KBM-7 (cell line): ENCODE measurements around the gene FHL5.
A peak's percentile ranks its signal among the peaks of the same experiment; 100 is the strongest.
"Not testable (repeated sequence)": the region's sequence is repeated elsewhere in the genome, so short reads cannot be mapped to it uniquely, and the experiment has no call there.

ENCODE experiments used
- DNase-seq: peaks from one replicate; pipeline ENCODE4 v3.0.0-alpha.2; 2015
- in situ Hi-C: fragments of 300-500 bp; cut with MboI; formaldehyde crosslinking; loops from 2 replicates; pipeline ENCODE4 v1.14.3; 2020; ENCODE audit warnings: low sequenced_read_pairs, low pct_unique_long_range_greater_than_20kb, mixed read lengths

Gene FHL5

GRCh38 chr6:96582436-96582835 is 19.5 kb downstream of the FHL5 start:
- no peak for DNase-seq
- in situ Hi-C loops, result no loop called here

- no peak for DNase-seq
- in situ Hi-C loops, result no loop called here
These were observed 41.5 kb downstream of the FHL5 start for GRCh38 chr6:96604420-96604819.

- DNase-seq, result no peak
- in situ Hi-C loops, result no loop called here
These were observed 45.1 kb downstream of the FHL5 start for GRCh38 chr6:96608074-96608473.

- DNase-seq, result no peak
- in situ Hi-C loops, result no loop called here
These were observed 47.1 kb downstream of the FHL5 start for GRCh38 chr6:96610019-96610418.

GRCh38 chr6:96611342-96611991 is 48.5 kb downstream of the FHL5 start:
- no peak for DNase-seq
- in situ Hi-C loops, result no loop called here

GRCh38 chr6:96613291-96613999 is 50.5 kb downstream of the FHL5 start:
- DNase-seq, result no peak
- in situ Hi-C loops, result no loop called here

- DNase-seq, result no peak
- in situ Hi-C loops, result no loop called here
These were observed 57.9 kb downstream of the FHL5 start for GRCh38 chr6:96620851-96621250.

GRCh38 chr6:96621983-96622382 is 59.1 kb downstream of the FHL5 start:
- in situ Hi-C loops, result no loop called here
- no peak for DNase-seq

GRCh38 chr6:96624957-96625356 is 62.0 kb downstream of the FHL5 start:
- DNase-seq, result no peak
- in situ Hi-C loops, result loop anchor here (25.0 kb wide), 1 partner anchor 437 kb away; no protein-coding TSS in a partner anchor

GRCh38 chr6:96626759-96627364 is 63.9 kb downstream of the FHL5 start:
- peak; percentile 34 for DNase-seq
- in situ Hi-C loops, result loop anchor here (25.0 kb wide), 1 partner anchor 435 kb away; no protein-coding TSS in a partner anchor

- no peak for DNase-seq
- in situ Hi-C loops, result loop anchor here (25.0 kb wide), 1 partner anchor 431 kb away; no protein-coding TSS in a partner anchor
These were observed 68.3 kb downstream of the FHL5 start for GRCh38 chr6:96631248-96631647.

GRCh38 chr6:96637979-96638378 is 75.1 kb downstream of the FHL5 start:
- not testable (repeated sequence) for DNase-seq
- in situ Hi-C loops, result loop anchor here (25.0 kb wide), 1 partner anchor 424 kb away; no protein-coding TSS in a partner anchor

- no peak for DNase-seq
- in situ Hi-C loops, result loop anchor here (25.0 kb wide), 1 partner anchor 417 kb away; no protein-coding TSS in a partner anchor
These were observed 82.2 kb downstream of the FHL5 start for GRCh38 chr6:96645106-96645505.

GRCh38 chr6:96649926-96650325 is 87.0 kb downstream of the FHL5 start:
- no peak for DNase-seq
- in situ Hi-C loops, result loop anchor here (25.0 kb wide), 1 partner anchor 412 kb away; no protein-coding TSS in a partner anchor

- no peak for DNase-seq
- in situ Hi-C loops, result no loop called here
These were observed 88.9 kb downstream of the FHL5 start for GRCh38 chr6:96651816-96652215.

GRCh38 chr6:96652552-96652951 is 89.6 kb downstream of the FHL5 start:
- in situ Hi-C loops, result no loop called here
- no peak for DNase-seq

GRCh38 chr6:96653181-96653580 is 90.3 kb downstream of the FHL5 start:
- in situ Hi-C loops, result no loop called here
- DNase-seq, result no peak

- in situ Hi-C loops, result no loop called here
- no peak for DNase-seq
These were observed 93.6 kb downstream of the FHL5 start for GRCh38 chr6:96656567-96656966.

GRCh38 chr6:96657344-96657743 is 94.4 kb downstream of the FHL5 start:
- no peak for DNase-seq
- in situ Hi-C loops, result no loop called here
